HL-60 (cell line): ENCODE results near the gene ZKSCAN5.

Experiments
- GABPA ChIP-seq: IDR thresholded peaks from 2 replicates; pipeline ENCODE4 v1.6.1; 2012; ENCODE audit warnings: low read depth
- POLR2AphosphoS5 ChIP-seq: IDR thresholded peaks from 2 replicates; pipeline ENCODE4 v1.6.1; 2012; ENCODE audit warnings: low read depth
- SPI1 ChIP-seq: IDR thresholded peaks from 2 replicates; pipeline ENCODE4 v1.6.1; 2012; ENCODE audit warnings: low read depth, mild to moderate bottlenecking, borderline replicate concordance
- TF ChIP-seq, protein P1 (sequence below): IDR thresholded peaks from one replicate; pipeline ENCODE4 v1.5.1; 2011; ENCODE audit warnings: low read length, control low read depth, inconsistent platforms; ENCODE audit not compliant: insufficient read depth
- TF ChIP-seq, protein P2 (sequence below): IDR thresholded peaks from 2 replicates; pipeline ENCODE4 v1.6.1; 2012; ENCODE audit warnings: low read depth; ENCODE audit not compliant: insufficient replicate concordance

DNA sequence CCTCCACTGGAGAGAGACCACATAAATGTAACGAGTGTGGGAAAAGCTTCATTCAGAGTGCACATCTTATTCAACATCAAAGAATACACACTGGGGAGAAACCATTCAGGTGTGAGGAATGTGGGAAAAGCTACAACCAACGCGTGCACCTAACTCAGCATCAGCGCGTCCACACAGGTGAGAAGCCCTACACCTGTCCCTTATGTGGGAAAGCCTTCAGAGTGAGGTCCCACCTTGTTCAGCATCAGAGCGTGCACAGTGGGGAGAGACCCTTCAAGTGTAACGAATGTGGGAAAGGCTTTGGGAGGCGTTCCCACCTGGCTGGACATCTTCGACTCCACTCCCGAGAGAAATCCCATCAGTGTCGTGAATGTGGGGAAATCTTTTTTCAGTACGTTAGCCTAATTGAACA is 26.9 kb downstream of the ZKSCAN5 start:
- TF ChIP-seq, protein P1, sequence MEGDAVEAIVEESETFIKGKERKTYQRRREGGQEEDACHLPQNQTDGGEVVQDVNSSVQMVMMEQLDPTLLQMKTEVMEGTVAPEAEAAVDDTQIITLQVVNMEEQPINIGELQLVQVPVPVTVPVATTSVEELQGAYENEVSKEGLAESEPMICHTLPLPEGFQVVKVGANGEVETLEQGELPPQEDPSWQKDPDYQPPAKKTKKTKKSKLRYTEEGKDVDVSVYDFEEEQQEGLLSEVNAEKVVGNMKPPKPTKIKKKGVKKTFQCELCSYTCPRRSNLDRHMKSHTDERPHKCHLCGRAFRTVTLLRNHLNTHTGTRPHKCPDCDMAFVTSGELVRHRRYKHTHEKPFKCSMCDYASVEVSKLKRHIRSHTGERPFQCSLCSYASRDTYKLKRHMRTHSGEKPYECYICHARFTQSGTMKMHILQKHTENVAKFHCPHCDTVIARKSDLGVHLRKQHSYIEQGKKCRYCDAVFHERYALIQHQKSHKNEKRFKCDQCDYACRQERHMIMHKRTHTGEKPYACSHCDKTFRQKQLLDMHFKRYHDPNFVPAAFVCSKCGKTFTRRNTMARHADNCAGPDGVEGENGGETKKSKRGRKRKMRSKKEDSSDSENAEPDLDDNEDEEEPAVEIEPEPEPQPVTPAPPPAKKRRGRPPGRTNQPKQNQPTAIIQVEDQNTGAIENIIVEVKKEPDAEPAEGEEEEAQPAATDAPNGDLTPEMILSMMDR, result no peak
- TF ChIP-seq, protein P2, sequence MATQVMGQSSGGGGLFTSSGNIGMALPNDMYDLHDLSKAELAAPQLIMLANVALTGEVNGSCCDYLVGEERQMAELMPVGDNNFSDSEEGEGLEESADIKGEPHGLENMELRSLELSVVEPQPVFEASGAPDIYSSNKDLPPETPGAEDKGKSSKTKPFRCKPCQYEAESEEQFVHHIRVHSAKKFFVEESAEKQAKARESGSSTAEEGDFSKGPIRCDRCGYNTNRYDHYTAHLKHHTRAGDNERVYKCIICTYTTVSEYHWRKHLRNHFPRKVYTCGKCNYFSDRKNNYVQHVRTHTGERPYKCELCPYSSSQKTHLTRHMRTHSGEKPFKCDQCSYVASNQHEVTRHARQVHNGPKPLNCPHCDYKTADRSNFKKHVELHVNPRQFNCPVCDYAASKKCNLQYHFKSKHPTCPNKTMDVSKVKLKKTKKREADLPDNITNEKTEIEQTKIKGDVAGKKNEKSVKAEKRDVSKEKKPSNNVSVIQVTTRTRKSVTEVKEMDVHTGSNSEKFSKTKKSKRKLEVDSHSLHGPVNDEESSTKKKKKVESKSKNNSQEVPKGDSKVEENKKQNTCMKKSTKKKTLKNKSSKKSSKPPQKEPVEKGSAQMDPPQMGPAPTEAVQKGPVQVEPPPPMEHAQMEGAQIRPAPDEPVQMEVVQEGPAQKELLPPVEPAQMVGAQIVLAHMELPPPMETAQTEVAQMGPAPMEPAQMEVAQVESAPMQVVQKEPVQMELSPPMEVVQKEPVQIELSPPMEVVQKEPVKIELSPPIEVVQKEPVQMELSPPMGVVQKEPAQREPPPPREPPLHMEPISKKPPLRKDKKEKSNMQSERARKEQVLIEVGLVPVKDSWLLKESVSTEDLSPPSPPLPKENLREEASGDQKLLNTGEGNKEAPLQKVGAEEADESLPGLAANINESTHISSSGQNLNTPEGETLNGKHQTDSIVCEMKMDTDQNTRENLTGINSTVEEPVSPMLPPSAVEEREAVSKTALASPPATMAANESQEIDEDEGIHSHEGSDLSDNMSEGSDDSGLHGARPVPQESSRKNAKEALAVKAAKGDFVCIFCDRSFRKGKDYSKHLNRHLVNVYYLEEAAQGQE, result no peak
- no peak for TF ChIP-seq SPI1
- no peak for TF ChIP-seq POLR2AphosphoS5
- no peak for TF ChIP-seq GABPA
